DND-41 (cell line): Measurements from ENCODE around the gene SLC16A13.

Experiments used
- EZH2 ChIP-seq: IDR thresholded peaks from 3 replicates; pipeline ENCODE4 v1.6.1; 2012; ENCODE audit warnings: borderline replicate concordance, low read depth, mild to moderate bottlenecking, moderate library complexity, low read length, inconsistent platforms; ENCODE audit not compliant: severe bottlenecking
- TF ChIP-seq, protein P1 (sequence below): IDR thresholded peaks from 2 replicates; pipeline ENCODE4 v1.5.1; 2012; ENCODE audit warnings: borderline replicate concordance, low read length, moderate library complexity, mild to moderate bottlenecking; ENCODE audit not compliant: poor library complexity, severe bottlenecking; ENCODE audit errors: extremely low read depth

DNA sequence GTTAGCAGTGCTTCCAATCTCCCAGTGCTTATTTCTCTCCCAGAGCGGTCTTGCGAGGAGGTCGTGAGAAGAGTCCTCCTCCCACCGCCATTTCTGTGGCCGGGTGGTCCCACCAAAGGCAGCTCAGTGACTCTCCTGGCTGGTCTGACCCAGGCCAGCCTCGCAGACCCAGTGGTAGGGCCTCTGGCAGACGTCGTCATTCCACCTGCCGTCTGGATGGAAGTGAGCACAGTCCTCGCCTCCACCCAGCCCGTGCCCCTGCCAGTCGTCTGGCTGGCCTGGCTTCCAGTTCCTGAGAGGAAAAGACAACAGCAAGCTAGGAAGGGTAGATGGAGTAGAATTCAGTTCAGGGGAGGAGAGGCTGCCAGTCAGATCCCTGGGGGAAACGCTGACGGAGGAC, 39.1 kb downstream of the SLC16A13 start:
- no peak for TF ChIP-seq EZH2
- TF ChIP-seq, protein P1, sequence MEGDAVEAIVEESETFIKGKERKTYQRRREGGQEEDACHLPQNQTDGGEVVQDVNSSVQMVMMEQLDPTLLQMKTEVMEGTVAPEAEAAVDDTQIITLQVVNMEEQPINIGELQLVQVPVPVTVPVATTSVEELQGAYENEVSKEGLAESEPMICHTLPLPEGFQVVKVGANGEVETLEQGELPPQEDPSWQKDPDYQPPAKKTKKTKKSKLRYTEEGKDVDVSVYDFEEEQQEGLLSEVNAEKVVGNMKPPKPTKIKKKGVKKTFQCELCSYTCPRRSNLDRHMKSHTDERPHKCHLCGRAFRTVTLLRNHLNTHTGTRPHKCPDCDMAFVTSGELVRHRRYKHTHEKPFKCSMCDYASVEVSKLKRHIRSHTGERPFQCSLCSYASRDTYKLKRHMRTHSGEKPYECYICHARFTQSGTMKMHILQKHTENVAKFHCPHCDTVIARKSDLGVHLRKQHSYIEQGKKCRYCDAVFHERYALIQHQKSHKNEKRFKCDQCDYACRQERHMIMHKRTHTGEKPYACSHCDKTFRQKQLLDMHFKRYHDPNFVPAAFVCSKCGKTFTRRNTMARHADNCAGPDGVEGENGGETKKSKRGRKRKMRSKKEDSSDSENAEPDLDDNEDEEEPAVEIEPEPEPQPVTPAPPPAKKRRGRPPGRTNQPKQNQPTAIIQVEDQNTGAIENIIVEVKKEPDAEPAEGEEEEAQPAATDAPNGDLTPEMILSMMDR: no peak
